Endothelial cell of umbilical vein (primary cell): Measurements from ENCODE around the gene FANCF.

Experiments used
- POLR2A ChIP-seq: IDR thresholded peaks from 2 replicates; pipeline ENCODE4 v1.6.1; 2012; ENCODE audit warnings: low read depth, mild to moderate bottlenecking, control low read depth, low read length
- TF ChIP-seq, protein P1 (sequence below), 2 donors: IDR thresholded peaks; 1 replicate in 1 of 2; 2 replicates in 1 of 2; pipeline ENCODE4 v1.5.1; 2011; ENCODE audit warnings: low read length in 2 of 2, mild to moderate bottlenecking in 2 of 2, moderate library complexity in 2 of 2, control low read depth in 1 of 2, inconsistent platforms in 1 of 2, low read depth in 1 of 2; ENCODE audit not compliant: insufficient read depth in 1 of 2; ENCODE audit errors: extremely low read depth in 1 of 2

DNA sequence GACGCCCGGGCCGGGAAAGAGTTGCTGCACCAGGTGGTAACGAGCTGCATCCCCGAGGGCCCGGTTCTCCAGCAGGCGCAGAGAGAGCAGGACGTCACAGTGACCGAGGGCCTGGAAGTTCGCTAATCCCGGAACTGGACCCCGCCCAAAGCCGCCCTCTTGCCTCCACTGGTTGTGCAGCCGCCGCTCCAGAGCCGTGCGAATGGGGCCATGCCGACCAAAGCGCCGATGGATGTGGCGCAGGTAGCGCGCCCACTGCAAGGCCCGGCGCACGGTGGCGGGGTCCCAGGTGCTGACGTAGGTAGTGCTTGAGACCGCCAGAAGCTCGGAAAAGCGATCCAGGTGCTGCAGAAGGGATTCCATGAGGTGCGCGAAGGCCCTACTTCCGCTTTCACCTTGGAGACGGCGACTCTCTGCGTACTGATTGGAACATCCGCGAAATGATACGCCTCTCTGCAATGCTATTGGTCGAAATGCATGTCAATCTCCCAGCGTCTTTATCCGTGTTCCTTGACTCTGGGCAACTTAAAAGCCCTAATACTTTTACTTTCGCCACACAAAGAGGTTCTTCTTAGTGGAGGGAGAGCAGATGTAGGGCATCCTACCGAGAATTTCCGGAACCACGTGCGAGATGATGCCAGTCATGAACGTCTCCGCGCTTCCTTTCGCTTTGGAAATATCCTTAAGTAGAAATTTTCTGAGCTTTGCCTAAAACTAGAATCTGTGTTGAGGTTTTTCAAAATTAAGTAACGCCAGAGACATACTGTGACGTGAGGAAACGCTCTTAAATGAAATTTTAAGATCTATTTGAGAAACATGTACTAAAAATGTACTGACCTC, at the start of gene FANCF:
- TF ChIP-seq, protein P1, sequence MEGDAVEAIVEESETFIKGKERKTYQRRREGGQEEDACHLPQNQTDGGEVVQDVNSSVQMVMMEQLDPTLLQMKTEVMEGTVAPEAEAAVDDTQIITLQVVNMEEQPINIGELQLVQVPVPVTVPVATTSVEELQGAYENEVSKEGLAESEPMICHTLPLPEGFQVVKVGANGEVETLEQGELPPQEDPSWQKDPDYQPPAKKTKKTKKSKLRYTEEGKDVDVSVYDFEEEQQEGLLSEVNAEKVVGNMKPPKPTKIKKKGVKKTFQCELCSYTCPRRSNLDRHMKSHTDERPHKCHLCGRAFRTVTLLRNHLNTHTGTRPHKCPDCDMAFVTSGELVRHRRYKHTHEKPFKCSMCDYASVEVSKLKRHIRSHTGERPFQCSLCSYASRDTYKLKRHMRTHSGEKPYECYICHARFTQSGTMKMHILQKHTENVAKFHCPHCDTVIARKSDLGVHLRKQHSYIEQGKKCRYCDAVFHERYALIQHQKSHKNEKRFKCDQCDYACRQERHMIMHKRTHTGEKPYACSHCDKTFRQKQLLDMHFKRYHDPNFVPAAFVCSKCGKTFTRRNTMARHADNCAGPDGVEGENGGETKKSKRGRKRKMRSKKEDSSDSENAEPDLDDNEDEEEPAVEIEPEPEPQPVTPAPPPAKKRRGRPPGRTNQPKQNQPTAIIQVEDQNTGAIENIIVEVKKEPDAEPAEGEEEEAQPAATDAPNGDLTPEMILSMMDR (IDR thresholded peaks at IDR 0.05; ENCODE audit: extremely low read depth in 1 of 2, insufficient read depth in 1 of 2, low read depth in 1 of 2, low read length in 2 of 2) = no peak
- peak; percentile 41 for TF ChIP-seq POLR2A
